HEK293T (cell line): ENCODE data around the gene SLC9A9.

Source experiments
- FOXA1 ChIP-seq: fragments of 450-650 bp; IDR thresholded peaks from 2 replicates; pipeline ENCODE4 v1.6.1; 2016; ENCODE audit warnings: mild to moderate bottlenecking
- SP1 ChIP-seq: fragments of 450-650 bp; IDR thresholded peaks from 2 replicates; pipeline ENCODE4 v1.6.1; 2017
- TARDBP ChIP-seq: fragments of 450-650 bp; IDR thresholded peaks from 2 replicates; pipeline ENCODE4 v1.6.1; 2016

- TF ChIP-seq TARDBP = no peak
- no peak for TF ChIP-seq FOXA1
- TF ChIP-seq SP1 = no peak
These were observed 499.6 kb downstream of the SLC9A9 start for GRCh38 chr3:143348486-143349327.
